Measurements from ENCODE around the gene C3orf38. TPM values are rescaled to one million over a fixed set of nuclear protein-coding genes. Genes with fewer than 3 reads are reported as not detected.

C3orf38 gene
- total RNA-seq, 1 experiment from 2014 or later, result 18.6 TPM

GRCh38 chr3:88195951-88196434 lies 46.2 kb downstream of the C3orf38 start (continued):
- TF ChIP-seq, protein P1, sequence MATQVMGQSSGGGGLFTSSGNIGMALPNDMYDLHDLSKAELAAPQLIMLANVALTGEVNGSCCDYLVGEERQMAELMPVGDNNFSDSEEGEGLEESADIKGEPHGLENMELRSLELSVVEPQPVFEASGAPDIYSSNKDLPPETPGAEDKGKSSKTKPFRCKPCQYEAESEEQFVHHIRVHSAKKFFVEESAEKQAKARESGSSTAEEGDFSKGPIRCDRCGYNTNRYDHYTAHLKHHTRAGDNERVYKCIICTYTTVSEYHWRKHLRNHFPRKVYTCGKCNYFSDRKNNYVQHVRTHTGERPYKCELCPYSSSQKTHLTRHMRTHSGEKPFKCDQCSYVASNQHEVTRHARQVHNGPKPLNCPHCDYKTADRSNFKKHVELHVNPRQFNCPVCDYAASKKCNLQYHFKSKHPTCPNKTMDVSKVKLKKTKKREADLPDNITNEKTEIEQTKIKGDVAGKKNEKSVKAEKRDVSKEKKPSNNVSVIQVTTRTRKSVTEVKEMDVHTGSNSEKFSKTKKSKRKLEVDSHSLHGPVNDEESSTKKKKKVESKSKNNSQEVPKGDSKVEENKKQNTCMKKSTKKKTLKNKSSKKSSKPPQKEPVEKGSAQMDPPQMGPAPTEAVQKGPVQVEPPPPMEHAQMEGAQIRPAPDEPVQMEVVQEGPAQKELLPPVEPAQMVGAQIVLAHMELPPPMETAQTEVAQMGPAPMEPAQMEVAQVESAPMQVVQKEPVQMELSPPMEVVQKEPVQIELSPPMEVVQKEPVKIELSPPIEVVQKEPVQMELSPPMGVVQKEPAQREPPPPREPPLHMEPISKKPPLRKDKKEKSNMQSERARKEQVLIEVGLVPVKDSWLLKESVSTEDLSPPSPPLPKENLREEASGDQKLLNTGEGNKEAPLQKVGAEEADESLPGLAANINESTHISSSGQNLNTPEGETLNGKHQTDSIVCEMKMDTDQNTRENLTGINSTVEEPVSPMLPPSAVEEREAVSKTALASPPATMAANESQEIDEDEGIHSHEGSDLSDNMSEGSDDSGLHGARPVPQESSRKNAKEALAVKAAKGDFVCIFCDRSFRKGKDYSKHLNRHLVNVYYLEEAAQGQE (IDR thresholded peaks at IDR 0.05; ENCODE audit: low read depth), result no peak
- TF ChIP-seq JUND (IDR thresholded peaks at IDR 0.05), result no peak
- TF ChIP-seq ZBTB33 (IDR thresholded peaks at IDR 0.05; ENCODE audit: extremely low read depth, insufficient replicate concordance, low read length), result no peak
- no peak for TF ChIP-seq MAX (IDR thresholded peaks at IDR 0.05)
- no peak for TF ChIP-seq EZH2 (IDR thresholded peaks at IDR 0.05)
- TF ChIP-seq RAD21 (IDR thresholded peaks at IDR 0.05; ENCODE audit: low read depth), result no peak
- TF ChIP-seq CBX3 (IDR thresholded peaks at IDR 0.05; ENCODE audit: low read depth), result no peak

GRCh38 chr3:88198121-88198520 lies 48.4 kb downstream of the C3orf38 start:
- BruUV-seq (replicated peaks), result no TSS peak
- Histone ChIP-seq H2AFZ (ENCODE audit: low read depth, low read length, poor library complexity, severe bottlenecking) (no peak overlapping the region), H3K4me3 (replicated peaks in 1 of 2; ENCODE audit: low read depth in 1 of 2, low read length in 2 of 2) (no peak overlapping the region), H3K27me3 (ENCODE audit: insufficient read depth, low read length) (no peaks in the 10 kb centered on the region), H3K79me2 (ENCODE audit: insufficient read depth, low read length) (no peaks in the 10 kb centered on the region), H4K20me1 (ENCODE audit: insufficient read depth) (no peaks in the 10 kb centered on the region), H3K9ac (ENCODE audit: low read length) (no peak overlapping the region), H3K36me3 (ENCODE audit: control insufficient read depth in 1 of 2, insufficient read depth in 2 of 2, low read length in 2 of 2) (no peaks in the 10 kb centered on the region), H3K9me2 (ENCODE audit: insufficient read depth) (no peaks in the 10 kb centered on the region), H3K4me2 (ENCODE audit: low read length) (no peak overlapping the region), H3K27ac (ENCODE audit: low read depth, low read length) (no peak overlapping the region), H3K9me3 (ENCODE audit: control insufficient read depth in 1 of 2, insufficient read depth in 1 of 2, low read depth in 1 of 2, low read length in 2 of 2) (no peaks in the 10 kb centered on the region), H3K4me1 (ENCODE audit: control insufficient read depth in 1 of 2, insufficient read depth in 2 of 2, low read length in 2 of 2) (no peaks in the 10 kb centered on the region)
- no peak for TF ChIP-seq EZH2phosphoT487 (IDR thresholded peaks at IDR 0.05; ENCODE audit: borderline replicate concordance)
- TF ChIP-seq JUND (IDR thresholded peaks at IDR 0.05), result no peak
- no peak for TF ChIP-seq ELF1 (IDR thresholded peaks at IDR 0.05; ENCODE audit: borderline replicate concordance, low read depth)
- TF ChIP-seq, protein P1 (IDR thresholded peaks at IDR 0.05; ENCODE audit: low read depth), result no peak
- no peak for TF ChIP-seq FOSL1 (IDR thresholded peaks at IDR 0.05; ENCODE audit: low read depth)
- TF ChIP-seq SRF (IDR thresholded peaks at IDR 0.05; ENCODE audit: low read depth), result no peak
- no peak for TF ChIP-seq ZNF274 (IDR thresholded peaks at IDR 0.05; ENCODE audit: low read depth, low read length)
- ChIA-PET RAD21 (ENCODE audit: low non-redundant PET in 1 of 2, low total read pairs in 2 of 2, uncharacterized antibody in 2 of 2, unreplicated experiment in 2 of 2) (no interaction called here), CTCF (no interaction called here), POLR2A (no interaction called here)
- ATAC-seq (no peak), DNase-seq (ENCODE audit: low read depth, low spot score) (no peak)
- intact Hi-C loops (cut with micrococcal nuclease), result no loop called here
